Fibroblast of lung (primary cell): ENCODE data around the gene WDR87. TPM values are rescaled to one million over a fixed set of nuclear protein-coding genes. Genes with fewer than 3 reads are reported as not detected.

Experiments
- DNase-seq, 2 donors: peaks; one replicate each; pipeline versions ENCODE4 v3.0.0 to v3.0.0-alpha.2; 2010; ENCODE audit warnings: low read depth in 2 of 2
- H2AFZ ChIP-seq: 2 replicates; pipeline ENCODE4 v1.5.1; 2012; ENCODE audit warnings: low read length, control low read depth, inconsistent platforms
- H3K27ac ChIP-seq: 2 replicates; pipeline ENCODE4 v1.5.1; 2011; ENCODE audit warnings: low read length, control low read depth; ENCODE audit not compliant: insufficient read depth
- H3K27me3 ChIP-seq: 2 replicates; pipeline ENCODE4 v1.5.1; 2011; ENCODE audit warnings: mild to moderate bottlenecking, low read length; ENCODE audit not compliant: control insufficient read depth, insufficient read depth
- H3K36me3 ChIP-seq: 2 replicates; pipeline ENCODE4 v1.5.1; 2011; ENCODE audit warnings: low read length; ENCODE audit not compliant: control insufficient read depth, insufficient read depth
- H3K4me1 ChIP-seq: 2 replicates; pipeline ENCODE4 v1.5.1; 2011; ENCODE audit warnings: low read length; ENCODE audit not compliant: control insufficient read depth, insufficient read depth; ENCODE audit errors: extremely low read depth
- H3K4me2 ChIP-seq: 2 replicates; pipeline ENCODE4 v1.5.1; 2011; ENCODE audit warnings: low read length, control low read depth; ENCODE audit not compliant: insufficient read depth; ENCODE audit errors: extremely low read depth
- H3K4me3 ChIP-seq, 4 experiments: fragments of 200-600 bp in 1 of 4; sonication (generic) in 1 of 4; replicated peaks in 1 of 4; 2 replicates each; pipeline ENCODE4 v1.5.1; 2011 to 2016; ENCODE audit warnings: low read length in 4 of 4, low read depth in 3 of 4, mild to moderate bottlenecking in 3 of 4, control low read depth in 2 of 4, inconsistent platforms in 1 of 4, mixed read lengths in 1 of 4; ENCODE audit not compliant: insufficient read depth in 1 of 4; ENCODE audit errors: control extremely low read depth in 1 of 4
- H3K79me2 ChIP-seq: 2 replicates; pipeline ENCODE4 v1.5.1; 2012; ENCODE audit warnings: mild to moderate bottlenecking, low read length, inconsistent platforms; ENCODE audit not compliant: control insufficient read depth, insufficient read depth
- H3K9ac ChIP-seq: 2 replicates; pipeline ENCODE4 v1.5.1; 2011; ENCODE audit warnings: mild to moderate bottlenecking, low read length, control low read depth; ENCODE audit not compliant: insufficient read depth
- H3K9me3 ChIP-seq: 2 replicates; pipeline ENCODE4 v1.5.1; 2012; ENCODE audit warnings: low read depth, low read length; ENCODE audit not compliant: control insufficient read depth, insufficient read depth
- H4K20me1 ChIP-seq: 2 replicates; pipeline ENCODE4 v1.5.1; 2011; ENCODE audit warnings: low read length; ENCODE audit not compliant: control insufficient read depth, insufficient read depth; ENCODE audit errors: extremely low read depth
- CTCF ChIP-seq, 2 donors: IDR thresholded peaks in 1 of 2; conservative IDR thresholded peaks in 1 of 2; 1 replicate in 1 of 2; 2 replicates in 1 of 2; pipeline ENCODE4 v1.5.1; 2011 to 2012; ENCODE audit warnings: low read length in 2 of 2, control low read depth in 1 of 2, inconsistent platforms in 1 of 2, low read depth in 1 of 2, mild to moderate bottlenecking in 1 of 2
- EZH2 ChIP-seq: IDR thresholded peaks from 2 replicates; pipeline ENCODE4 v1.5.1; 2012; ENCODE audit warnings: low read length, control low read depth, mild to moderate bottlenecking; ENCODE audit errors: missing control alignments
- polyA plus RNA-seq, 2 donors: library from polyadenylated mRNA; depleted of rRNA in 1 of 2; stranded (reverse) in 1 of 2; unstranded in 1 of 2; fragments of >200 nt; gene quantifications; 2 replicates each; pipeline ENCODE4 v1.2.1, GENCODE V29; 2011 to 2012; ENCODE audit warnings: missing spikeins in 1 of 2
- total RNA-seq: library from RNA; depleted of rRNA; stranded (reverse); fragments of >200 nt; gene quantifications from 2 replicates; pipeline ENCODE4 v1.2.1, GENCODE V29; 2014

WDR87 gene
- total and polyA plus RNA-seq, 2 donors (not counting 1 experiment from before 2014, with no cell fraction given), result not detected

GRCh38 chr19:37929355-37929923 lies 23.0 kb upstream of the WDR87 start:
- Histone ChIP-seq H2AFZ (no peak overlapping the region), H3K79me2 (peaks cover 32% of the 10 kb centered on the region), H3K9ac (no peak overlapping the region), H3K4me2 (no peak overlapping the region), H4K20me1 (no peaks in the 10 kb centered on the region), H3K27me3 (no peaks in the 10 kb centered on the region), H3K36me3 (no peaks in the 10 kb centered on the region), H3K4me1 (peaks cover 3% of the 10 kb centered on the region), H3K27ac (no peak overlapping the region), H3K9me3 (no peaks in the 10 kb centered on the region), H3K4me3 (no peak overlapping the region)
- TF ChIP-seq EZH2 (no peak), CTCF (conservative IDR thresholded peaks at IDR 0.05 in 1 of 2, IDR thresholded peaks at IDR 0.05 in 1 of 2; ENCODE audit: low read depth in 1 of 2, low read length in 2 of 2) (no peak)
- DNase-seq, result no peak

GRCh38 chr19:37928527-37929286 lies 22.3 kb upstream of the WDR87 start:
- H2AFZ ChIP-seq, result no peak overlapping the region
- no peak overlapping the region for H3K27ac ChIP-seq
- H3K4me2 ChIP-seq, result no peak overlapping the region
- H3K9ac ChIP-seq, result no peak overlapping the region
- H3K27me3 ChIP-seq, result no peaks in the 10 kb centered on the region
- H3K4me1 ChIP-seq, result peaks cover 3% of the 10 kb centered on the region
- no peaks in the 10 kb centered on the region for H3K36me3 ChIP-seq
- H4K20me1 ChIP-seq, result no peaks in the 10 kb centered on the region
- H3K9me3 ChIP-seq, result no peaks in the 10 kb centered on the region
- peaks cover 31% of the 10 kb centered on the region for H3K79me2 ChIP-seq
- H3K4me3 ChIP-seq, result no peak overlapping the region
- no peak for DNase-seq
- no peak for TF ChIP-seq CTCF (conservative IDR thresholded peaks at IDR 0.05 in 1 of 2, IDR thresholded peaks at IDR 0.05 in 1 of 2; ENCODE audit: low read depth in 1 of 2, low read length in 2 of 2)
- no peak for TF ChIP-seq EZH2

- Histone ChIP-seq H3K36me3 (no peaks in the 10 kb centered on the region), H3K4me1 (peaks cover under 1% of the 10 kb centered on the region), H3K9ac (no peak overlapping the region), H3K27me3 (no peaks in the 10 kb centered on the region), H4K20me1 (no peaks in the 10 kb centered on the region), H3K9me3 (no peaks in the 10 kb centered on the region), H3K4me2 (no peak overlapping the region), H3K79me2 (peaks cover 29% of the 10 kb centered on the region), H2AFZ (no peak overlapping the region), H3K4me3 (no peak overlapping the region), H3K27ac (no peak overlapping the region)
- TF ChIP-seq EZH2 (no peak), CTCF (conservative IDR thresholded peaks at IDR 0.05 in 1 of 2, IDR thresholded peaks at IDR 0.05 in 1 of 2; ENCODE audit: low read depth in 1 of 2, low read length in 2 of 2) (no peak)
- DNase-seq, result no peak
These were observed 20.3 kb upstream of the WDR87 start for GRCh38 chr19:37926711-37927110.
